NCI-H2171 treated with DMSO at 0.1 percent for 48 hours (cell line): ENCODE measurements around the gene STK32B.

Experiments
- DNase-seq: peaks from one replicate; lab custom pipeline; 2025; lab: John Stamatoyannopoulos, UW

Gene STK32B

GRCh38 chr4:5470318-5471198, 419.3 kb downstream of the STK32B start:
- DNase-seq, result no peak

GRCh38 chr4:5471206-5471605, 419.9 kb downstream of the STK32B start:
- DNase-seq, result no peak

GRCh38 chr4:5471691-5472090, 420.4 kb downstream of the STK32B start:
- DNase-seq, result no peak

DNA sequence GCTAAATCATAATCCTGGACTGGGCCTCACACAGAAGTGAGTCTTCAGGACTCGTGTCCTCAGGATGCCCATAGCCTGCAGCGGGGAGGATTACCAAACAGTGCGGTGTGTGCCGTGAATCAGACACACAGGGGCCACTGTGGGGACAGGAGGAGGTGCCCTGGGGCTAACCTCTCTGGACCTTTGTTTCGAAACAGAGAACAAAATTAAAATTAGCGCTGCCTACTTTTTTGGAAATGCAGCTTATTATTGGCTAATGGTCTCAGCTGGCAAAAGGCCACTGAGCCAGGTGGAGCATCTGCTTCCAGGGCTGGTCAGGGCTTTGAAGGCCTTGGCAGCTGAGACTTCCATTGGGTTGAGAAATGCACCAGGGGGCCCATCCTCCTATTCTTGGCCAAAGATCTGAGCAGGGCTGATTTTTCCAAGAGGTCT, 420.9 kb downstream of the STK32B start:
- DNase-seq, result no peak

DNA sequence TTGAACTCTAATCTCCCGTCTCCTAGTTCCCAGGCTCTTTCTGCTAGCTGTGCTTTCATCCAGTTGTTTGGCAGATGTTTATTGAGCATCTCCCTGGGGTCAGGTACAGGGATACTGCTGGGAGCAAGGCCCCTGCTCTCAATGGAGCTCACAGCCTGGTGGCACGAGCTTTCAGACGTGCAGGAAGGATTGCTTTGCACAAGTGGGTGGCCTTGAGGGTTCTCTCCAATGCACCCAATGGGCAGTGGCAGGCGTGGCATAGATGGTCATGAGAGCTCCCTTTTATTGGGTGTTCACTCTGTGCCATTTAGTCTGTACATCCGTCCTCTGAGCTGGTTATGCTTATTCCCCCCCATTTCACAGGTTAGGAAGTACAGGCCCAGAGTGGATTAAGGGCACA, 421.8 kb downstream of the STK32B start:
- no peak for DNase-seq

DNA sequence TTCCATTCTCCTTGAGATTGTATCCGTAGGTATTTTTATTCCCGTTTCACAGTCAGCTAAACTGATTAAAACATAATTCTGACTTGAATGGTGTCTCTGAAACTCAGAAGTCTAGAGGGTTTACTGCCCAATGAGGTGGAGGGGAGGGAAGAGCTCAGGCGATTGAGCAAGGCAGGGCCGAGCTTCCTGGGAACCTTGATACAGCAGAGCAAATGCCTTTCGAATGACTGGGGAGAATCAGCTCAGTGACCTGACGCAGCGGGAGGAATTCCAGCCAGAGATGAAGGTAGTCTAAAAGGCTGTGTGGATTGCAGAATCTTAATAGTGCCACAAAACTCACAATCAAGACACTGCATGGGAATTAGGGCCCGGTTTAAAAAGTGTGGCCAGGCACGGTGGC, 423.5 kb downstream of the STK32B start:
- no peak for DNase-seq

DNA sequence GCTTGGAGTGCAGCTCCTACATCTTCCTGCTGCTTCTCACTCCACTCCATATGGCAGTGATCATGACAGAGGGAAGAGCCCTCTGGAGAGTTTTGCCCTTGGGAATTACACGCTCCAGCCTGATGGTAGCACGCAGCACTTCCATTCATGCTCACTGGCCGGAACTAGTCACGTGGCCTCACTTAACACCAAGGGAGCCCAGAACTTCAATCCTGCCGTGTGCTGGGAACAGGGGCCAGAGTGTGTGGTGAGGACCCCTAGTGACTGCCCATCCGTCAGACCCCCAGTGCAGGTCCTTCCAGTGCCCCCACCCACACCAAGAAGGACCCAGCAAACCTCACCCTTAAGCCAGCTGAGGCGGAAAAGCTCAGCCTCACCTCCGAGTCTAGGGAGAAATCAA, 426.3 kb downstream of the STK32B start:
- no peak for DNase-seq

GRCh38 chr4:5478169-5478568, 426.9 kb downstream of the STK32B start:
- DNase-seq, result no peak

GRCh38 chr4:5478697-5479096, 427.4 kb downstream of the STK32B start:
- DNase-seq, result no peak

DNA sequence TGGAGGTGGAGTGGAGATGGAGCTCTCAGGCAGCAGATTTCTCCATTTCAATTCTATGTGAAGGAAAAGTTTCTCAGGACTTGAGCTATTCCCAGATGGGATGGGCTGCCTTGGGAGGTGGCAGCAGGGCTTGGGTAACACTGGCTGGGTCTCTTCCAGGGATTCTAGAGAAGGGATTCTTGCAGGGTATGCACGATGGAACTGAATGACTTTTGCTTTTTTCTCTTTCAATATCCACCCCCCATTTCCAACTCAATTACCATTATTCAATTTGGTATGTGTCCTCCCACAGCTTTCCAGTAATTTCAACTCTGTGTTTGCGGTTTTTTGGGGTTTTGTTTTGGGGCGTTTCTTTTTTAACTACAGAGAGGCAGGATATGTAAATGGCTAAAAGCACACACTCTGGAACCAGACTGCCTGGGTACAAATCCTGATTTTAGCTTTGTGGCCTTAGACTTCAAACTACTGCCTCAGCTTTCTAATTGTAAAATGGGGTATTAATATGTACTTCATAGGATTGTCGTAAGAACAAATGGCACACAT, 428.3 kb downstream of the STK32B start:
- DNase-seq, result no peak

DNA sequence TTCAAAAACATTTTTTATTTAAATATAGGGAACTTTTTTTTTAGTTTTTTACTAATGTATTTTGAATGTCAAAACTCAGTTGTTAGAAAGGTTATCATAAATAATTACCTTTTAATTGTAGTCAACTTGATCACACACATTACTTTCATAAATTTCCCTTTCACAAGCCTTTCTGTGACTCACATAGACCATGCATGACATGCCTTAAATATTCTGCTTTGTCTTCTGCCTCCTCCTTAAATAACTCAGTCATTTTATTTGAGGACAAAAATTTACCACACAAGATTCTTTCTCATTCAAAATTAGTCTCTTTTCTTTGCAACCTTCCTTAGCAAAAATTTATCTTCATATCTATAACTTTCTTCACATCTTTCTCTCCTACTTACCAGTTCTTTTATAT, 437.1 kb downstream of the STK32B start:
- no peak for DNase-seq

GRCh38 chr4:5489260-5489659, 438.0 kb downstream of the STK32B start:
- DNase-seq, result no peak

DNA sequence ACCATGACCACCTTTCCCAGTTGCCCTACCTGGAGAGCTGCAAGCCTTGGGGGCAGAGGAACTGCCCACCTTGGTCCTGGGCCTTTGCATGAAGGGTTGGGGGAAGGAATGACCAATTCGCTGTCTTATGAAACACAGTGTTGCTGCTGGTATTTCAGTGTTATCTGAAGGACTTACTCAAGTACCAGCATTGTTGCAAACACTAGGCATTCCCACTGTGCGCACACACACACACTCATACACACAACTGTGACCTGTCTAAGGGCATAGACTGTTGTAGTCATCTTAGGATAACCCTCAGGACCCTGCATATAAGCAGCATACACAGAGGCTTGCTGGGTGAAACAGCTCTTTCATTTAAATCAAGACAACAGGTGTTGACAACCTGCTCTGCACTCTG, 446.2 kb downstream of the STK32B start:
- no peak for DNase-seq

- DNase-seq, result no peak
Measured at GRCh38 chr4:5500165-5500564, 448.9 kb downstream of the STK32B start.

- DNase-seq, result no peak
Measured at GRCh38 chr4:5503336-5503936, 452.2 kb downstream of the STK32B start.

DNA sequence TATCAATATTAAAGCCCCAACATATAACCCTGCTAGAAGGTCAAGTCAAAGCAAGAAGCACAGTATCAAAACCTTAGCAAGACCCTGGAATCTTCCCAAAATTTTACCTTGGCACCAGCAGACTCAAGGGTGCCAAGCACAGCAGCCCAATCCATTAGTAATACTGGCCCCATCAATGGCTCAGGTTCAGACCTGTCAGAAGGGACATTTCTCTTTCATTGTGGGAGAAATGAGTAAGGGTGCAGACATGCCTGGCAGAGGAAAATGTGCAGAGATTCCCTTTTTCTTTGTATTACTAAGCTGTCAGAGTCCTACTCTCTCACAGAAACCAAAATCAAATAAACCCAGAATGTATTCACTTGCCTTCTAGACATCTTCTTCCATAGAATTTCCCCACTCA, 453.2 kb downstream of the STK32B start:
- DNase-seq, result no peak

DNA sequence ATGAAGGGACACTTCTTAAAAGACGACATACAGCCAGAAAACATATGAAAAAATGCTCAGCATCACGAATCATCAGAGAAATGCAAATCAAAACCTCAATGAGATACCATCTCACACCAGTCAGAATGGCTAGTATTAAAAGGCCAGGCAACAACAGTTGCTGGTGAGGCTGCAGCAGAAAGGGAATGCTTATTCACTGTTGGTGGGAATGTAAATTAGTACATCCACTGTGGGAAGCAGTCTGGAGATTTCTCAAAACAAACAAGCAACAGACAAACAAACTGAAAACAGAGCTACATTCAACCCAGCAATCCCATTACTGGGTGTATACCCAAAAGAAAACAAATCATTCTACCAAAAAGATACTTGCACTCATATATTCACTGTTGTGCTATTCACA, 459.2 kb downstream of the STK32B start:
- no peak for DNase-seq

DNA sequence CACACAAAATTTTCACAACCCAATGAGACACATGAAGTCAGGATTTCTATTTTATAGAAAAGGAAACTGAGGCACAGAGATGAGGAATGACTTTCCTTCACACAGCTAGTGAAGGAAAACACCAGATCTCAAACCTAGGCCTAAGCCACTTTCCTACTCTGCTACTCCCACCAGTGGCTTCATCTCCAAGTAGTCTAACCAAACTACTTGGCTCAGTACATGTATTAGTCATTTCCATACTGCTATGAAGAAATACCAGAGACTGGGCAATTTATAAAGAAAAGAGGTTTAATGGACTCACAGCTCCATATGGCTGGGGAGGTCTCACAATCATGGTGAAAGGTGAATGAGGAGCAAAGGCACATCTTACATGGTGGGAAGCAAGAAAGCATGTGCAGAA, 460.5 kb downstream of the STK32B start:
- DNase-seq, result no peak

GRCh38 chr4:5515646-5516045, 464.4 kb downstream of the STK32B start:
- no peak for DNase-seq

DNA sequence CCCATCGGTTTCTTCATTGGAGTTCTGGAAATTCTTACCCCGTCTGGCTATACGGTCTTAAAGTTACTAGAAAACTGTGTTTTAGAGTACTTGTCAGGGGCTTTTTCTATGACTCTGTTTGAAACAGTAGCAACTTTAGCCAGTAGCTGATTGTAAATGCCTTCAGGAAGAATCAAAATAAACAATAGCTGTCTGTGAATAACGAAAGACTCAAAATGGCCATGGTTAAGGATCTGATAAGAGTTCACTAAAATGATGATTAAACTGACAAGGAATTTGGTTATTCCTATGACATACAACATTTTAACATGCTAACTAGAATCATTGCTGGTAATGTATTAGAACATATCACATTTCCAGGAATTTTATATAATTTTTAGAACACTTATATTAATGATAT, 466.1 kb downstream of the STK32B start:
- no peak for DNase-seq

DNA sequence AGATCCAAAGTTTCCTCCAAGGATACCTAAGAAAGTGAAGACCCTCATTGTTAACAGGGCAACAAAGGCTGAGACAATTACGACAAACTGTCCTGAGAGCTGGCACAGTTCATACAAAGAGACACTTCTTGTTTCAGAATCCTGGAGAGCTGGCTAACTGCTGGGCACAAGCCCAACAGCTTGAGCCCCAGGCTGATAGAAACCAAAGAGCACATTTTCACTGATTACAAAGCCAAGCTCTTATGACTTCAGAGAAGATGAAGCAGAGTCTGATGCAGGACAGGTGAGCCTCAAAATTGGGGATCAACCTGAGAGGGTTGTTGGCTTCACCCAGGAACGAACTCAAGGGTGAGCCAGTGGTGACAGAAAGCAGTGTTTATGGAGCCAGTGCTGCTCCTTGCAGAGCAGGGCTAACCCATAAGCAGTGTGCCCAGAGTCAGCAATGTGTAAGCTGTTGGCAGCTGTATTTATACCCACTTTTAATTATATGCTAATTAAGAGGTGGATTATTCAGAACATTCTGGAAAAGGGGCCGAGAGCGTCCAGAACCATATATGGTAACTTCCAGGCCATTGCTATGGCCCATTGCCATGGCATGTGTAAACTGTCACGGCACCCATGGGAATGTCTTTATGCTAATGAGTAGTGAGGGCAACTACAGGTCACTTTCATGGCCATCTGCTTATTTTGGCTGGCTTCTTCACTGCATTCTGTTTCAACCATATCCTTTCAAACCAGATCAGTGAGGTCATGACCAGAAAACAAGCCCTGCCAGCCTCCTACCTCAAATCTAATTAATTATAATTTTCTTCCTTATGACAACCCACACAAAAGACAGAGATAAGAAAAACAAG, 473.4 kb downstream of the STK32B start:
- peak; percentile 0 for DNase-seq

- no peak for DNase-seq
Measured at GRCh38 chr4:5526080-5526846, 475.0 kb downstream of the STK32B start.
